Measurements from ENCODE around the gene UNC50.
"Not testable (repeated sequence)": the region's sequence is repeated elsewhere in the genome, so short reads cannot be mapped to it uniquely, and the experiment has no call there.

Gene UNC50

DNA sequence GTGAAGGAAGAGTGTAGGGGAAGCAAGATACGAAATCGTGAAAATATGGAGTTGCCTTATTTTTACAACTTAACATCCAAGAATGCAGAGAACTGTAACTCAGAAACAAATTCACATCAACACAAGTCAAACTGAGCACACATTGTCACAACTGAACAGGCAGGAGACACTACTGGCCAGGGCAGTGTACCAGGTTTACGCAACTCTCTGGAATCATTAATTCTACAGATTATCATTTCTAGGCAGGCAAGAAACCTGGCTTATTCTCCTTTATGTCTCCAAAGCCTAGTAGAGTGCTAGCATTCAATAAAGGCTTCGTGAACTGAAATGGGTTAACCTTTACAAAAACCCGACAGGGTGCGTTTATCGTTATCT, 661 bp upstream of the UNC50 start:
- no peak for DNase-seq (ENCODE audit: low read depth in 3 of 3, low spot score in 1 of 3)

DNA sequence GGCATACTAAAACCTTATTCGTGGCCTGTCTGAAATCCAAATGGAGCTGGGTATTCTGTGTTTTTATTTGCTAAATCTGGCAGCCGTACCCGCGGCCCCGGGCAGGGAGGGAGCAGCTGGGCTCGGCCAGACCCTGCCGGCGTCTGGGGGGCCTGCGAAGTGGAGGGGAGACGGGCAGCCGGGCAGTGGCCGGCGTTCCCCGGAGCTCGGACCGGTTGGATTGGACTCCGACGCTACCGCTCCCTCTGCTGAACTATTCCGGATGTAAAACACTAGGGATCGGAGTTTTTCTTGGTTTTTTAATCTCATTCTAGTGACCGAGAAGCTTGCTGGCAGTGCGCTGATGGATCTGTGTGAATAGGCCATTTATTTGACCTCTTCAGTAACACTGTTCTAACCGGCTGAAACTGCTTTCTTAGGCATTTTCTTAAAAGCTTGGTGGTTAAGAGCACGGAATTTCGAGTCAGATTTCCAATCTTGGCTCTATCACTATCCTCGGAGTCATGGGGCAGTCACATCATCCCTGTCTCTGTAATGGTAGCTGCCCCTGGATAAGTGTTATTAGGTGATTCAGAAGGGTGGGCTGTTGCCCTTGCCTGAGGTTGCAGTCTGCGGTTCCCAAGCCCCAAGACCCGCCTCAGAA, 694 bp downstream of the UNC50 start:
- DNase-seq (ENCODE audit: low read depth in 3 of 3, low spot score in 1 of 3), result no peak

DNA sequence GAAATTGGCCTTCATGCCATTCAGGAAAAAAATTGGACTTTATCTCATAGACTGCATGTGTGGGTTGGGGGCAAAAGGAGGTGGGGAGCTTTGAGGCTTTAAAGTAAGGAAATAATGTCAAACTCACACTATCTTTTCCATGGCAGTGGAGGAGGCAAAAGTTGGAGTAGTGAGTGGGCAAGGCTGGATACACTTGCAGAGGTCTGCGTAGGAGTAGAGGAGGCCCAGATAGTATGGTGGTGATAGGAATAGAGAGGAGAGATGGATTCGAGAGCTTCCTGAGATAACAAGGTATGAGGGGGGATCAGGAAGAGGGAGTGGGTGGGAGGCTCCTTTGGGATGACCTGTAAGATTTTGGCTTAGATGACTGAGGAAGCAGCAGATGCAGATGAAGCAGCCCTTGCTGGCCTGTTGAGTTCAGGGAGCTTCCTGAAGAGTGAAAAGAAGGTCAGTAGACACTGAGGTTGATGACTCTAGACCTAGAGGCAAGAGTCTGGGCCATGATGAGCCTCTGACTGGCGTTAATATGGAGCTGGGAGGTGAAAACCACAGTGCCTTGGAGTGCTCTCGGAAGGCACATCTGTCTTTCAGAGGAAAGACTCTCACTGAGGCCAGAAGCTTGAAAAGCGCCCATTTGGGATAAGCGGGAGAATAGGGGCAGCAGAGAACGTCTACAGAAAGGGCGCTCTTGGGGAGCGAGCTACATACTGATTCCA, 5.8 kb downstream of the UNC50 start:
- no peak for DNase-seq (ENCODE audit: low read depth in 3 of 3, low spot score in 1 of 3)

DNA sequence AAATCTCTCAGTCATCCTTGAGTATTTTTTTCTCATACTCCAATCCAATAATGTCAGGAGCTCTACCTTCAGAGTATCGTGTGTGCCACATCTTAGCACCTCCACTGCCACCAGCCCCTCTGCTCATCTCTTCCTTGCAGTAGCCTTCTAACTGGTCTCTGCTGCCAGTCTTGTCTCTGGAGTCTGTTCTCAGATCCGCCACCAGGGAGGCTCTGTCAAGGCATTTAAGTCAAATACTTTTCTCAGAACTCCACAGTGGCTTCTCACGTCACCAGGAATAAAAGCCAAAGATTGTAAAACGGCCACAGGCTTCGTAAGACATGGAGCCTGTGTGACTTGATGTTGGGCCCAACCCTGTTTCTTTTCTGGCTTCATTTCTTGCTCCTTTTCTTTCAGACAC, 7.1 kb downstream of the UNC50 start:
- no peak for DNase-seq (ENCODE audit: low read depth in 3 of 3, low spot score in 1 of 3)

DNA sequence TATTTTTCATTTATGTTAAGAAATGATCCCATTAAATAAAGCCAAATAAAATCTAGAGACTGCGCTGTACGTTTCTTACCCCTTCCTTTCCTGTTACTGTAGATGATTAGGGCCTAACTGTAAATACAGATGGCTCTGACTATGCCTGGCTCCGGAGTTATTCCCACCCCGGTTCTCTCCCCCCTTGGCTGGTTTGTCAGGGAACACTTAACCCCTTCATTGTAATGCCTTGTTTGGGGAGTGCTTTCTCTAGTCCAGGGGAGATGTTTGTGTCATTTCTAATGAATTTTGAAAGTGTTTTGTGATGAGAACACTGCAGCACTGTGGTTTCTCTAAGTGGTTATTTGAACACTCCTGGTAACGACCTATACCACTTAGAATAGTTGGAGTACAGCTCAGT, 8.8 kb downstream of the UNC50 start:
- DNase-seq (ENCODE audit: low read depth in 3 of 3, low spot score in 1 of 3), result no peak

DNA sequence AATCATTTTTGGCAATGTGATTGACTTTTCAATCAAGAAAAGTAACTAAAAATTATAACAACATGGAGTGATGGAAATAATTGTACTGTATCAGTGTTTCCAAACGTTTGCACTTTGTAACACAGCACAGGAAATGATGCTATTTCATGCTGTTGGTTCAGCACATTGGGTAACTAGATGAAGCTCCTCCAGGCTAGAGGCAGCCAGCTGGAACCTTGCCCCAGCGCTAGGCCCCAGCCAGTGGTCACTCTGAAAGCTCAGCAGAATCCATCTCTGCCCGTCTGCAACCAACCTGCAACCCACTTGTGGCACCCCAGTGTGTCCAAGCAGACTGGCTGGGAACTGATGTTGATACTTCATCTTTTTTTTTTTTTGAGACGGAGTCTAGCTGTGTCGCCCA, 15.3 kb downstream of the UNC50 start:
- DNase-seq (ENCODE audit: low read depth in 3 of 3, low spot score in 1 of 3), result no peak

DNA sequence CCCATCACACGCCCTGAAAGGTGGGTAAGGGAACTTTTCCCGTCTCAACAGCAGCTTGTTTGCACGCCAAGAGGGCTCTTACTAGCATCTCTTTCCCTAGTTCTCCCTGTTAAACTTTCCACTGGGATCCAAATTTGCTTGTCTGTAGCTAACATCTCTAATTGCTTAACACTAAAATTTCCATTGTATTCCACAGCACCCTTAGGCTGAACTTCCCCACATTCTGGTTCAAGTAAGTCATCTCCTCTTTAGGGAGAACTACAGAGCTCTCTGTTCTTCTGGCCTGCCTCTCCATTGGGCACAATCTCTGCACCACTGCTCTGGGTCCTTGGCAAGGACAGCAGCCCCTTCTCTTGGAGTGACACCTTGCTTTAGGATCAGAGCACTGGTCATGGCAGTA, 24.0 kb downstream of the UNC50 start:
- DNase-seq (ENCODE audit: low read depth in 3 of 3, low spot score in 1 of 3), result no peak

DNA sequence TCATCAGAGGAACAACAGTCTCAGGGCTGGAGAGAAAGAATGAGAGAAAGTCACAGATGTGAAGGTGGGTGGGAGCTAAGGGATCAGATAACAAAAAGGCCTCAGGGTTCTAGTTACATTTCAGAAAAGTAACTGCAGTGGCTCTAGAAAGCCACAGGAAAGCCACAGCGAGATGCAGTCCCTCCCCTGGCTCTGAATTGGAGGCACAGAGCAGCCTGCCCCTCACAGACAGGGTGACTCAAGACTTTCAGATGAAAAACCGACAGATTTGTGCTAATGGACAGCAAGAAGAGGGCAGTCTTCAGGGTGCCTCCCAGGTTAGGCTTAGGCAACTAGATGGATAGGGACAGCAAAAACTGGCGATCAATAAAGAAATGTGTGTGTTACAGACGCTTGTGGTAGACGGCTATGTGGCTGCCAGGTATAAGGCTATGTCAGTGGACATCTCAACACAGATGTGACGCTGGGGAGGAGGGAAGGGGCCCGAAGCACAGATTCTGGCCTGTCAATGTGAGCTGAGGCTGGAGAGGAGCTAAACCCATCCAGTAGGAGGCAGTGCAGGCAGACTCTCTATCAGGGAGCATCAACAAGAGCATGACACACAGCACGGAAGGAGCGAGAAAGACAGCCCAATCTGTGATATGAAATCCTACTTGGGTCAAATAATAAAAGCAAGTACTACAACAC, 26.2 kb downstream of the UNC50 start:
- peak in 1 of 3 donors; percentile 20 for DNase-seq (ENCODE audit: low read depth in 3 of 3, low spot score in 1 of 3)

DNA sequence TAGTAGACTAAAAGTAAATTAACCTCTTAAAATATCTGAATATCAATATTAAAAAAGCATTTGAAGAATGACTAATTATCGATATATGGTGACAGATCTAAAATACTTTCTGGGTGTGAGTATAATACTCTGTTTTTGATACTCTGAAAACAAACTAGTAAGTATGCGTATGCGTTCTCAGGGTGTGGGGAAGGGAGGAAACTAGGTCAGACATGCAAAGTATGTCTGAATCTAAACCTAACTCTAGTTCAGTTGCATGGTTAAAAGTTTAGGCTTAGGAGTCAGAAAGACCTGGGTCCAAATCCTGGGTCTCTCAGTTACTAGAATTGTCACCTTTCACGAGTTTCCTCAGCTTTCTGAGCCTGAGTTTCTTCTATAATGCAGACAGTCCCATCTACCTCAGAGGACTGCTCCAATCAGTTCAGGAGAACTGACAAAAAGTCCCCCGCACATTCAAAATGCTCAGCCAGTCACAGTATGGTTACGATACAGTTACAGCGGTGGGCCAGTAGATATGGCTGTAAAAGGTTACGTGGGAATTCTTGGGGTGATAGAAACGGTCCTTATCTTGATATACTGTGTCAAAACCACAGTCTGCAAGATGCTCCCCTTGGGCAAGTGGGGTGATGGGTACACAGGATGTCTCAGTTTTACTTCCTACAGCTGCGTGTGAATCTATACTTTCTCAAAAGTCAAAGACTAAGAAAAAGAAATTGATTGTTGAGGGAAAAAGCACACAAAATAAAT, 29.2 kb downstream of the UNC50 start:
- peak in 1 of 3 donors; percentile 15 for DNase-seq (ENCODE audit: low read depth in 3 of 3, low spot score in 1 of 3)

DNA sequence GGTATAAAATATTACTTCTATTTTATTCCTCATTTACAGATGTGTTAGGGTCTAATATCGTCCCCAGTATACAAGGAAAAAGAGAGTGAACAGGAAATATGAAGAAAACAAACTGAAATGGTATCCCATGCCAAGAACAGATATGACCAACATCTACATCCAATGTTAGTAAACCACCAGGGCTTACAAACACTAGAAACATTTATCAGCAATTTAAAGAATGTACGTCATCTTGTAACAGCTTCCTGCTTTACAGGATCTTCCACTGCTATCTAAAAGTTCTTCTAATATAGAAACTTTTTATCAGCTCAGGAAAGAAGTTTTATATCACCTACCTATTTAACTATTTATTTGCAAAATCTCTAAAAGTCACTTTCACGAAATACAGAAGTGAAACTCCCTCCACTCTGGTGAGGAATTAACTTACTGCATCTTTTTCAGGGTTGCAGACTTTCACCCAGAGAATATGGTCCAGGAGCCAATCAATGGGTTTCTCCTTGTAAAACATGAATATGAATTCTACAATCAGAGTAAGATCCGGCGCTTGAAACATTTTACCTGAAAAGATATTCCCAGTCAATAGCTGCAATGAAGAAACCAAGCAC, 35.2 kb downstream of the UNC50 start:
- no peak for DNase-seq (ENCODE audit: low read depth in 3 of 3, low spot score in 1 of 3)

DNA sequence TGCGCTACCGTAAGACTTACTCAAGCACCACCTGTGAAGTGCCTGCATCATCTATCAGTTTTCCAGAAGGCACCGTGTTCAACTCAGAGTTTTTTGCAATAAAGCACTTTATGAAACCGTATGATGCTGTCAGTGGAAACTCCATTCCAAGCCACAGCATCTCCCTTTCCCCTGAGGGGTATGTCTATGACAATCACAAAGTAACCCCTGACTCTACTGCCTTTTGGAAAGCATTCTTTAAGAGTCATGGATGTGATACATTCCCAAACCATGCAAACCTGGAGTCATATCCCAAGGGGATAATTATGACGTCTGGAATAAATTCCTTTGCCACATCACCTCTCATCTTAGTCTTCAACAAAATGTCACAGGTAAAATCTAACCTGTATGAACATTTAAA, 39.2 kb downstream of the UNC50 start:
- DNase-seq (ENCODE audit: low read depth in 3 of 3, low spot score in 1 of 3), result no peak

DNA sequence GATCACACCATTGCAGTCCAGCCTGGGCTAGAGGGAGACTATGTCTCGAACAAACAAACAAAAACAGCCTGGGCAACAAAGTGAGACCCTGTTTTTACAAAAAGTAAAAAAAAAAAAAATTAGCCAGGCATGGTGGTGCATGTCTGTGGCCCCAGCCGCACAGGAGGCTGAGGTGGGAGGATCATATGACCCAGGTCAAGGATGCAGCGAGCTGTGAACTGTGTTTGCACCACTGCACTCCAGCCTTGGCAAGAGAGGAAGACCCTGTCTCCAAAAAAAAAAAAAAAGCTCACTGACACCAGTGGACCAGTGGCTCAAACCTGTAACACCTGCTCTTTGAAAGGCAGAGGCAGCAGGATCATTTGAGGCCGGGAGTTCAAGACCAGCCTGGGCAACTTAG, 40.1 kb downstream of the UNC50 start:
- DNase-seq (ENCODE audit: low read depth in 3 of 3, low spot score in 1 of 3), result no peak

DNA sequence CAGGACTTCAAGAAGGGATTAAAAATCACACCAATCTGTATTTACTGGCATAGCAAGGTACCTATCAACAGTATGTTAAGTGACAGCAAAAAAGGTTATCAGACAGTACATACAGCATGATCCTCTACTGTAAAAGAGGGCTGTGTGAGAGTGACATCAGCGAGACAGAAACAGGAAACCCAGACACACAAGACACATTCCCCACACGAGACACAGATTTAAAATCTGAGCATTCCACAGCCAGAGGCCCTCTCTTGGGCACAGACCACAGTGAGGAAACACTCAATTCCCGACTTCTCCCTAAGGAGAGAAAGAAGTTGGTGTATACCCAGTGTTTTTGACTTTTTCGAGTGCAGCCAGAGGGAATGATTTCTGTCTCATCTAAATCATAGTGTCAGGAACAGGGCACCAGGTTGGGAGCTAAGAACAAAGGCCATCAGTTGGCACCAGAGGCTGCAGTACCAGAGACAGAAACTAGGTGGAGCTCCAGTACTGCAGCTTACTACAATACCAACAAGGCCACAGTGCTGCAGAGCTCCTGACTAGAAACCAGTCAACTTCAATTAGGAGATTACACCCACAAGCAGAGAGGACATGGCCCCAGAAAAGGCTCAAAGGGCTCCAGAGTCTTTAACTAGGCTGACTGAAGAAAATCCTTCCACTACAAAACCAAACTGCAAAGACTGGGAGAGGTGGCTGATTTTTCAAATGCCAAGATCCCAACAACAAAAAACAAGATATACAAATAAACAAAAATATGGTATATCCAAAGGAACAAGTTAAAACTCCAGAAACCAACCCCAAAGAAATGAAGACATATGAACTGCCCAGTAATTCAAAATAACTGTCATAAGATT, 41.0 kb downstream of the UNC50 start:
- peak; percentile 58 to 74 (median 63) for DNase-seq (ENCODE audit: low read depth in 3 of 3, low spot score in 1 of 3)

DNA sequence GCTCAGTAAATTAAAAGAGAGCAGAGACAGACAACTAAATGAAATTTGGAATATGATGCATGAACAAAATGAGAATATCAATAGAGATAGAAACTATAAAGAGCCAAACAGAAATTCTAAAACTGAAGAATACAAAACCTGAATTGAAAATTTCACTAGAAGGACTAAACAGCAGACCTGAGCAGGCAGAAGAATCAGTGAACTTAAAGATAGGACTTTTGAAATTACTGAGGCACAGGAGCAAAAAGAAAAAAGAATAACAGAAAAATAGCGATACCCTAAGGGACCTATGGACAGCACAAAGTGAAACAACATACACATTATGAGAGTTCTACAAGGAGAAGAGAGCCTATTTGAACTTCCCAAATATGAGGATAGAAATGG, 41.6 kb downstream of the UNC50 start:
- no peak for DNase-seq (ENCODE audit: low read depth in 3 of 3, low spot score in 1 of 3)

DNA sequence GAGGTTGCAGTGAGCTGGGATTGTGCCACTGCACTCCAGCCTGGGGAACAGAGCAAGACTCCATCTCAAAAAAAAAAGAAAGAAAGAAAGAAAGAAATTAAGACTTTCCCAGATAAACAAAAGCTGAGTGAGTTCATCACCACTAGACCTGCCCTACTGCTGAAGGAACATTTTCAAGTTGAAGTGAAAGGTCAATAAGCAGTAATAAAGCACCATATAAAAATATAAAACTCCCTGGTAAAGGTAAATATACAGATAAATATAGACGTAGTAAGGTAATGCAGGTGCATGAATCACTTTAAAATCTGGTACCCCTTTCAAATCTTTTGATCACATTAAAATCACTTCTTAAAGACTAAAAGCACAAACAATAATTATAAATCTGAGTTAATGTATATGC, 42.6 kb downstream of the UNC50 start:
- DNase-seq (ENCODE audit: low read depth in 3 of 3, low spot score in 1 of 3), result no peak

DNA sequence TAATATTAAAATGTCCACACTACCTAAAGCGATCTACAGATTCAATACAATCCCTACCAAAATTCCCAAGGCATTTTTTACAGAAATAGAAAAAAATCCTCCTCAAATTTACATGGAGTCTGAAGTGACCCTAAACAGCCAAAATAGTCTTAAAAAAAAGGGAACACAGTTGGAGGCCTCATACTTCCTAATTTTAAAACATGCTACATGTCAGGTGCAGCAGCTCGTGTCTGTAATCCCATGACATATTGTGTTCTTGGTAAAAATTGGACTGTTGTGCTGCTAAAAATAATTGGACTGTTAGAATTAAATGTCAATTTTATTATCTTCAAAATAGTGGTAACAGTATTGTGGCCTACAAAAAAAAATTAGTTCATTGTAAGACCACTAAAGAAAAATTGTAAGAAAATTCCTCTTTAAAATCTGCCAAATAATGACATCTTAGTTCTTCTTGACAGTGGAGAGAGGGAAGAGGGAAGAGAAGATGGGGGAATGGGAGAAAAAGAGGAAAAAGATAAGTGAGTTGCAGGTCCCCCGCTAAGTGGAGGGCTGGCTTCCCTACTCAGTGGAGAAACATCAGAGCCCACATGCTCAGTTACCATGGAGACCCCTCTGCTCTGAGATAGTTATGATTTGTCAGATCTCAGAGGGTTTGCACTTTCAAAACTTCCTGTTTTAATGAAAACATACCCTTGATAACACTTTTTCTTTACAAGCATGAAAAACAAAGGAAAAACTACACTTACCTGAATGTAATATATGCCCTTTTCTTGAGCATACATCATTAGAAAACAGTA, 46.5 kb downstream of the UNC50 start:
- no peak for DNase-seq (ENCODE audit: low read depth in 3 of 3, low spot score in 1 of 3)

DNA sequence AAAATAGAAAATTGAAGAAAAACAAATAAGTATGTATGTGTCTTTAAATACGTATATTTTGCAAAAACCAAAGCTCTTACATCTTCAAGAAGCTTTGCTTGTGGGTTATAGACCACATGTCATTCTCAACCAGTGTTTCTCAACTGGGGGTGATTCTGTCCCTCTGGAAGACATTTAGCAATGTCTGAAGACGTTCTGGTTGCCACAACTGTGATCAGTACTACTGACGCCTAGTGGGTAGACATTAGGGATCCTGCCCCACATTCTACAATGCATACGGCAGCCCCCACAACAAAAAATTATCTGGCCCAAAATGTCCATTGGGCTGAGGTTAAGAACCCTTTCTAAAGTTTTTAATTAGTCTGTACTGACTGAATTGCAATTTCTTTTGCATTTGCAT, 48.4 kb downstream of the UNC50 start:
- DNase-seq (ENCODE audit: low read depth in 3 of 3, low spot score in 1 of 3), result no peak

DNA sequence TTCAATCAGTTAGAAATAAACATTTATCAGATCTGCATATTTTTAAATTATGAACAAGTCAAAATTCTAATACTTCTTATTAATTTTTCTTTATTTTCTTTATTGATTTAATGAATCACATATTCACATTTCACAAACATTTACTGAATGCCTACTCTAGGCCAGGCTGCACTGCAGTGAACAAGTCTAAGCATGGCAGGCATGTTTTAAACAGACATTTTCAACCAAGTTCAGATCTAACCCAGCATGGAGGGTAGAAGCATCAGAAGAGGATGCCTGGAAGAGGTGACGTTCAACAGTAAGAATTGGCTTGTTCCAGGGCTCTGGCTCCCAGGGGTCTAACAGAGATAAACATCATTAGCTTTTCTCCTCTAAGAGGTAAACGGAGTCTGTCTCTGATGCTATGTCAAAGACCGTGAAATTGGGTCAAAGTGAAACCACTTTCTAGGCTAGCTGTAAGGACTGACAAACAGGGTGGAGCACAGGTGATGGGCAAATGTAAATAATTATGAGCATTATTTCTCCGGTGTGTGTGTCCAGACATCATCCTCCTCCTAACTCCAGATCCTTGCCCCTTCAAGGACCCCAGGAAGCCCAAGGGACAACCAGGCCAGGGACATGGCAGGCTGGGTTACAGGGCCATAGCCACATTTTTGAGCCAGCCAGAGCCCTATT, 50.6 kb downstream of the UNC50 start:
- no peak for DNase-seq (ENCODE audit: low read depth in 3 of 3, low spot score in 1 of 3)

DNA sequence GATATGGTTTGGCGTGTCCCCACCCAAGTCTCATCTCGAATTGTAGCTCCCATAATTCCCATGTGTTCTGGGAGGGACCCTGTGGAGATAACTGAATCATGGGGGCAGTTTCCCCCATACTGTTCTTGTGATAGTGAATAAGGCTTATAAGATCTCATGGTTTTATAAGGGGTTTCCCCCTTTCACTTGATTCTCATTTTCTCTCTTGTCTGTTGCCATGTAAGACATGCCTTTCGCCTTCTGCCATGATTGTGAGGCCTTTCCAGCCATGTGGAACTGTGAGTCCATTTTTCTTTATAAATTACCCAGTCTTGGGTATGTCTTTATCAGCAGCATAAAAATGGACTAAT, 51.1 kb downstream of the UNC50 start:
- not testable (repeated sequence) for DNase-seq (ENCODE audit: low read depth in 3 of 3, low spot score in 1 of 3)

Data from stimulated activated CD4-positive, alpha-beta T cell treated with anti-CD3 and anti-CD28 coated beads, TNF-alpha, amount 100 ng/mL, for 1 hour (primary cell).